ENCODE results near the gene PCDH10. TPM values are rescaled to one million over a fixed set of nuclear protein-coding genes. Genes with fewer than 3 reads are reported as not detected.
"Not testable (repeated sequence)": the region's sequence is repeated elsewhere in the genome, so short reads cannot be mapped to it uniquely, and the experiment has no call there.

The PCDH10 gene
- total RNA-seq, 1 experiment from 2014 or later, result not detected

- no peak overlapping the region for H3K4me2 ChIP-seq
- H3K9me2 ChIP-seq (ENCODE audit: insufficient read depth), result no peaks in the 10 kb centered on the region
- CTCF ChIA-PET, result no interaction called here
- no peaks in the 10 kb centered on the region for H3K36me3 ChIP-seq (ENCODE audit: low read depth)
- H3K27ac ChIP-seq, result no peak overlapping the region
- H3K9me3 ChIP-seq (ENCODE audit: insufficient read depth, low read depth), result no peaks in the 10 kb centered on the region
- H2AFZ ChIP-seq, result no peak overlapping the region
- no peak overlapping the region for H3K4me3 ChIP-seq
- intact Hi-C loops (cut with micrococcal nuclease; ENCODE audit: unreplicated experiment), result no loop called here
- H3K79me2 ChIP-seq (ENCODE audit: low read depth), result no peaks in the 10 kb centered on the region
- H3F3A ChIP-seq (ENCODE audit: insufficient read depth, low read depth), result no peaks in the 10 kb centered on the region
- no peaks in the 10 kb centered on the region for H4K20me1 ChIP-seq (ENCODE audit: insufficient read depth)
- no peaks in the 10 kb centered on the region for H3K4me1 ChIP-seq (replicated peaks; ENCODE audit: insufficient read depth)
- no TSS peak for BruUV-seq (replicated peaks)
- POLR2A ChIA-PET (ENCODE audit: unreplicated experiment), result no interaction called here
- no peak for DNase-seq
- TF ChIP-seq EZH2 (IDR thresholded peaks at IDR 0.05; ENCODE audit: low read depth) (no peak), CTCF (conservative IDR thresholded peaks at IDR 0.05) (no peak)
- H3K27me3 ChIP-seq (ENCODE audit: insufficient read depth, low read depth), result no peaks in the 10 kb centered on the region
Observed at GRCh38 chr4:133233922-133234321, 84.8 kb downstream of the PCDH10 start.

- H3K9me3 ChIP-seq (ENCODE audit: insufficient read depth, low read depth); H3K4me1 ChIP-seq (replicated peaks; ENCODE audit: insufficient read depth); intact Hi-C loops (cut with micrococcal nuclease; ENCODE audit: unreplicated experiment); H3K27ac ChIP-seq; H4K20me1 ChIP-seq (ENCODE audit: insufficient read depth); POLR2A ChIA-PET (ENCODE audit: unreplicated experiment); H3K36me3 ChIP-seq (ENCODE audit: low read depth); DNase-seq; H3F3A ChIP-seq (ENCODE audit: insufficient read depth, low read depth); H3K9me2 ChIP-seq (ENCODE audit: insufficient read depth); BruUV-seq (replicated peaks); CTCF ChIA-PET; H3K79me2 ChIP-seq (ENCODE audit: low read depth); H3K4me3 ChIP-seq; H2AFZ ChIP-seq; H3K4me2 ChIP-seq; H3K27me3 ChIP-seq (ENCODE audit: insufficient read depth, low read depth): not testable (repeated sequence)
Observed at GRCh38 chr4:133240451-133240850, 91.4 kb downstream of the PCDH10 start.

All from PC-9 (cell line).